ENCODE measurements around the gene KLHL26. TPM values are rescaled to one million over a fixed set of nuclear protein-coding genes. Genes with fewer than 3 reads are reported as not detected.

Gene KLHL26
- total and polyA plus RNA-seq, 4 experiments from 2014 or later, result 4.4 to 14.8 (median 10.6) TPM

DNA sequence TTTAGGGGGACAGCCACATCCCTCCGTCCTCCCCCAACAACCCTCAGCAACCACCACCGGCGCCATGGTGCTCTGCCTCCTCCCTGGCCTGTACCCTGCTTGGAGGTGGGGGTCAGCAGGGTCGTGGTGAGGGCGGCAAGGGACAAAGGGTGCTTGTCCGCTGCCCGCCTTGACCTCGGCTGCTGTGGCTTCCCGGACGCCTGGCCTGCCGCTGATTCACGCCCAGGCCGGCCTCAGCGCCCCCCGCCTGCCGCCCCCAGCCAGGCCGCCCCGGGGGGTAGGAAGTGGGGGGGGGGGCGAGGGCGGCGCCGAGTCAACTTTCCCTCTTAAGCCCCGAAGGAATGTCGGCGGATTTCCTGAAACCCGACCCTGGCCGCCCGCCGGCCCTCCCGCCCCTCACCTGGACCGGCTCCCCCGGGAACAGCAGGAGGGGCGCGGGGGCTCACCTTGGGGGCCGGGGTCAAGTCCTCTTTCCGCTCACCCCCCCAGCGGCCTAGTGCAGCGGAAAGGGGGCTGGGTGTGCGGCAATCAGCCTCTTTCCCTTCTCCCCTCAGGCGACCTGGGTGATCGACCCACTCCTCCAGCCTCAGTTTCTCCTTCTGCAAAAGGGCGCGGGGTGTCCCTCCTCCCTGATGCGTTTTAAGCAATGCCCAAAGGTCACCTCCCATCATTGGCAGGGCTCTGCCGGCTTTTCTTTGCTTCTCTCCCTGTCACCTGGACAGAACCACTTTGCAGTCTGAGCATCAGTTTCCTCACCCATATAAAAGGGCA lies 26.1 kb upstream of the KLHL26 start:
- CTCF ChIA-PET (ENCODE audit: partially characterized antibody), result no interaction called here
- DNase-seq, result no peak
- Mint-ChIP-seq H3K9me3 (peaks cover 0 to 1% (median 0%) of the 10 kb centered on the region in 8 donors), H3K4me3 (peak overlapping the region in 7 of 8 donors; percentile 46 to 87 (median 72)), H3K27me3 (peaks cover 43 to 56% of the 10 kb centered on the region in 2 donors), H3K4me1 (peaks cover 12 to 49% (median 18%) of the 10 kb centered on the region in 4 donors), H3K27ac (peak overlapping the region in 3 of 7 donors; percentile 20 to 60 (median 38)), H3K36me3 (no peaks in the 10 kb centered on the region)
- peaks cover 22% of the 10 kb centered on the region for H3K4me1 ChIP-seq (ENCODE audit: insufficient read depth, low read length)
- intact Hi-C loops (cut with micrococcal nuclease), result loop anchor here (1.0 kb wide), 1 partner anchor 26 kb away; no protein-coding TSS in a partner anchor
- no peak overlapping the region for H3K27ac ChIP-seq (ENCODE audit: low read depth, low read length)
- peaks cover 57% of the 10 kb centered on the region for H3K27me3 ChIP-seq (ENCODE audit: insufficient read depth, low read length)
- no peaks in the 10 kb centered on the region for H3K9me3 ChIP-seq (ENCODE audit: control insufficient read depth in 1 of 2, low read length in 2 of 2)
- POLR2A ChIA-PET (ENCODE audit: partially characterized antibody), result no interaction called here
- no peaks in the 10 kb centered on the region for H3K36me3 ChIP-seq (ENCODE audit: insufficient read depth, low read length)
- no peak overlapping the region for H3K4me3 ChIP-seq (ENCODE audit: low read length in 2 of 2)

DNA sequence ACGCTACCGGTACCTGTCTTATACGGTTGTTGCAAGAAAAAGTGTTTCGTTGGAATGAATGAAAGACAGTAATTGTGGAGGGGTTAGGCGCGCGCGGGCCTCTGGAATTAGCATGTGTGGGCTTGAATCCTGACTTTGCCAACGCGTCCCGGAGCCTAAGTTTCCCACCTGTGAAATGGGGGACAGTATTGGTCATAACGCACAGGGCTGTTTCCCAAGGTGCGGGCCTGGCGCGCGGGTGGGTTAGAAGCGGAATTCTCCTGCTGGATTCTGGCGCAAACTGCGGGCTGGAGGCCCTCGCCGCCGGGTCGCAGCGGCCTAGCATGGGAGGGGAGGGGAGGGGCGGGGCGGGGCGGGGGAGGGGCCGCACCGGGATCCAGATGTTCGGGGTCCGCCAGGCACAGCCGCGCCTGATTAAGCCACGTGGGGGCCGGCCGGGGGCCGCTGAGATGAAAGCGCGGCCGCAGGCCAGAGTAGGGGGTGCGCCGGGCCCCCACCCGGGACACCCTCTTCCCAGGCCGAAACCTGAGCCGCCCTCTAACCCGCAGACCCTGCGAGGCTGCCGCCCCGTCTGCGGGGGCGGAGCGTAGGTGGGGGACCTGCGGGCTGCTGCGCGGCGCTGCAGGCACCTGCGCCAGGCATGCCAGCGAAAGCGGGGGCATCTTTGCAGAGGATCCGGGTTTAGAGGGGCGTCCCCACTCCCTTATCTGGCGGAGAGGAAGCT lies 25.3 kb upstream of the KLHL26 start:
- no peaks in the 10 kb centered on the region for H3K9me3 ChIP-seq (ENCODE audit: control insufficient read depth in 1 of 2, low read length in 2 of 2)
- POLR2A ChIA-PET (ENCODE audit: partially characterized antibody), result interaction anchor here (1.4 kb wide), 1 partner anchor 22 kb away, joined by 6 read pairs; the partner anchor contains the start of gene REX1BD
- intact Hi-C loops (cut with micrococcal nuclease), result loop anchor here (1.0 kb wide), 1 partner anchor 25 kb away; no protein-coding TSS in a partner anchor
- H3K4me3 ChIP-seq (ENCODE audit: low read length in 2 of 2), result peak overlapping the region in 1 of 2 donors; percentile 45
- peaks cover 22% of the 10 kb centered on the region for H3K4me1 ChIP-seq (ENCODE audit: insufficient read depth, low read length)
- Mint-ChIP-seq H3K4me3 (peak overlapping the region; percentile 46 to 89 (median 82)), H3K27me3 (peaks cover 47 to 56% of the 10 kb centered on the region in 2 donors), H3K4me1 (peaks cover 12 to 49% (median 18%) of the 10 kb centered on the region in 4 donors), H3K27ac (peak overlapping the region in 2 of 7 donors; percentile 20 to 38), H3K36me3 (no peaks in the 10 kb centered on the region), H3K9me3 (peaks cover 0 to 1% (median 0%) of the 10 kb centered on the region in 8 donors)
- H3K36me3 ChIP-seq (ENCODE audit: insufficient read depth, low read length), result no peaks in the 10 kb centered on the region
- no peak for DNase-seq
- CTCF ChIA-PET (ENCODE audit: partially characterized antibody), result interaction anchor here (1.0 kb wide), 1 partner anchor 28 kb away, joined by 3 read pairs; no protein-coding TSS in a partner anchor
- peaks cover 56% of the 10 kb centered on the region for H3K27me3 ChIP-seq (ENCODE audit: insufficient read depth, low read length)
- no peak overlapping the region for H3K27ac ChIP-seq (ENCODE audit: low read depth, low read length)

DNA sequence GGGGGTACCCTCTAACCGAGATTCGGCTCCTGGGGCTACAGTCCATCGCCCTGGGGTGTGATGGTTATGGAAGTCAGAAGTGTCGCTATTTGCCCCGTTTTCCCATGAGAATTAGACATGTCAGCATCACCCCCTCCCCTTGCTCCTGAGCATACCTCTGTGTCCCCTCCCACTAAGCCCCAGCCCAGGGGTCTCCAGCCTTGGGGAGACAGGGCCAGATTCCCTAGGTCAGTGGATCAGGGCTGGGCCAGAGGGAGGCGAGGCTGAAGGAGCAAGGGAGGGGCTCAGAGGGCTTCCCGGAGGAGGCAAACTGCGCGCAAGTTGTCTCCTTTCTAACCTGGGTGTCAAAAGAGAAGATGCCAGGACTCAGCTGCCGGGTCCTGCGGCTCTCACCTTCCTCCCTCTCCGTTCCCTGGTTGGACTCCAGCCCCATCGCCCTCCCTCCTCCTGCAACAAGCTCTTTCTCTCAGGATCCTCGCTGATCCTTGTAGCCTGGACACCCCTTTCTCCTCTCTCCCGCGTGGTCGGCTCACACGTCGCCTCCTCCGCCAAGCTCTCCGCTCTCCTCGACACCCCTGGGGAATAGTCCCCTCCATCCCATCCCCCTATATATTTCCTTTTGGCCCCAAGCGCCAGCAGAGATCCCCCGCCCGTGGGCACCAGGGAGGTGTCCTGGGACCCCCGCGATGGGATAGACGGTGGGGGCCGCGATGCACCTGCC lies 24.6 kb upstream of the KLHL26 start:
- Histone ChIP-seq H3K4me1 (ENCODE audit: insufficient read depth, low read length) (peaks cover 22% of the 10 kb centered on the region), H3K4me3 (ENCODE audit: low read length in 2 of 2) (peak overlapping the region; percentile 23 to 45), H3K9me3 (ENCODE audit: control insufficient read depth in 1 of 2, low read length in 2 of 2) (no peaks in the 10 kb centered on the region), H3K27ac (ENCODE audit: low read depth, low read length) (no peak overlapping the region), H3K27me3 (ENCODE audit: insufficient read depth, low read length) (peaks cover 58% of the 10 kb centered on the region), H3K36me3 (ENCODE audit: insufficient read depth, low read length) (no peaks in the 10 kb centered on the region)
- Mint-ChIP-seq H3K4me3 (peak overlapping the region; percentile 78 to 89 (median 82)), H3K27me3 (peaks cover 48 to 59% of the 10 kb centered on the region in 2 donors), H3K27ac (peak overlapping the region in 3 of 7 donors; percentile 13 to 71 (median 65)), H3K9me3 (peaks cover 0 to 1% (median 0%) of the 10 kb centered on the region in 8 donors), H3K36me3 (no peaks in the 10 kb centered on the region), H3K4me1 (peaks cover 10 to 49% (median 18%) of the 10 kb centered on the region in 4 donors)
- intact Hi-C loops (cut with micrococcal nuclease), result no loop called here
- ChIA-PET POLR2A (ENCODE audit: partially characterized antibody) (interaction anchor here (0.8 to 1.4 kb wide), 3 partner anchors 17 to 220 kb away, joined by 3 to 6 read pairs (median 3); partner anchors contain the start of genes REX1BD and UPF1), CTCF (ENCODE audit: partially characterized antibody) (interaction anchor here (1.0 to 1.1 kb wide), 2 partner anchors 23 to 27 kb away, joined by 3 to 4 read pairs; no protein-coding TSS in a partner anchor)
- no peak for DNase-seq

DNA sequence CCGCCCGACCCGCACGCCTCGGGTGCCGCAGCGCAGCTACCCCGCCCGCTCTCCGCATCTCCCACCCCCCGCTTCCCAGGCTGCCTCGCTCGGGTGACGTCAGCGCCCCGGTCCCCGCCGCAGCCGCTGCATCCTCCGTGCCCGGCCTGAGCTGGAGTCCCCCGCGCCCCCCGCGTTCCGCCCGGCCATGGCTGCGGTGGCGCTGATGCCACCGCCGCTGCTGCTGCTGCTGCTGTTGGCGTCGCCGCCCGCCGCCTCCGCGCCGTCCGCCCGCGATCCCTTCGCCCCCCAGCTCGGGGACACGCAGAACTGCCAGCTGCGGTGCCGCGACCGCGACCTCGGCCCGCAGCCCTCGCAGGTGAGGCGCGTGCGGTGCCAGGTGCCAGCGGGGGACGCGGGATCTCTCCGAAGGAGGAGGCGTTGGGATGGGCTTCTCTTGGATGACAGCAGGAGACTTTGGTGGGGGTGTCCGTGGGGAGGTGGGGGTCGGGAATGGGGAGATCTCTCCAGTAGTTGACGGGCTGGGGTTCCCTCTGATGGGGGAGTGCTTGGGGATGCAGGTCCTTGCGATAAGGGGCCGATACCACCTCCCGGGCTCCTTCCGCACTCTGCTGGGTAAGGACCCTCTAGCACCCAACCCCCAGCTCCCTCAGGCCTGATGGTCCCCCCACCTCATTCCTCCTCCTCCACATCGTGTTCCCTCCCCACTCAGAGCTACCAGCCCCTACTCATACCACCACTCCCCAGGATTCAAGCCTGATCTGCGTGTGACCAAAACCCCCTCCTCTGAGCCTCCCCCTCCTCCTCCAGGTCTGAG lies 23.8 kb upstream of the KLHL26 start, which contains the start of gene TMEM59L:
TSS of gene TMEM59L (plus strand) at position 99 of the 817 bp plus-strand sequence. CDS start at position 188, 89 bp downstream.
- Mint-ChIP-seq H3K36me3 (no peaks in the 10 kb centered on the region), H3K9me3 (peaks cover 0 to 1% (median 0%) of the 10 kb centered on the region in 8 donors), H3K4me1 (peaks cover 10 to 44% (median 14%) of the 10 kb centered on the region in 4 donors), H3K27ac (peak within 1 kb of the TSS in 4 of 7 donors; percentile 42 to 71 (median 62)), H3K4me3 (peak within 1 kb of the TSS; percentile 78 to 89 (median 82)), H3K27me3 (peaks cover 50 to 62% of the 10 kb centered on the region in 2 donors)
- intact Hi-C loops (cut with micrococcal nuclease), result no loop called here
- DNase-seq, result peak; percentile 55 to 72 (median 59)
- Histone ChIP-seq H3K4me3 (ENCODE audit: low read length in 2 of 2) (peak within 1 kb of the TSS; percentile 23 to 45), H3K36me3 (ENCODE audit: insufficient read depth, low read length) (no peaks in the 10 kb centered on the region), H3K9me3 (ENCODE audit: control insufficient read depth in 1 of 2, low read length in 2 of 2) (no peaks in the 10 kb centered on the region), H3K4me1 (ENCODE audit: insufficient read depth, low read length) (peaks cover 22% of the 10 kb centered on the region), H3K27ac (ENCODE audit: low read depth, low read length) (no peak within 1 kb of the TSS), H3K27me3 (ENCODE audit: insufficient read depth, low read length) (peaks cover 57% of the 10 kb centered on the region)
- ChIA-PET POLR2A (ENCODE audit: partially characterized antibody) (interaction anchor here (0.5 to 1.4 kb wide), 6 partner anchors 8 to 219 kb away, joined by 3 to 6 read pairs (median 3); partner anchors contain the start of genes REX1BD, UBA52 and UPF1), CTCF (ENCODE audit: partially characterized antibody) (interaction anchor here (1.0 to 1.1 kb wide), 2 partner anchors 23 to 26 kb away, joined by 3 to 4 read pairs; no protein-coding TSS in a partner anchor)

DNA sequence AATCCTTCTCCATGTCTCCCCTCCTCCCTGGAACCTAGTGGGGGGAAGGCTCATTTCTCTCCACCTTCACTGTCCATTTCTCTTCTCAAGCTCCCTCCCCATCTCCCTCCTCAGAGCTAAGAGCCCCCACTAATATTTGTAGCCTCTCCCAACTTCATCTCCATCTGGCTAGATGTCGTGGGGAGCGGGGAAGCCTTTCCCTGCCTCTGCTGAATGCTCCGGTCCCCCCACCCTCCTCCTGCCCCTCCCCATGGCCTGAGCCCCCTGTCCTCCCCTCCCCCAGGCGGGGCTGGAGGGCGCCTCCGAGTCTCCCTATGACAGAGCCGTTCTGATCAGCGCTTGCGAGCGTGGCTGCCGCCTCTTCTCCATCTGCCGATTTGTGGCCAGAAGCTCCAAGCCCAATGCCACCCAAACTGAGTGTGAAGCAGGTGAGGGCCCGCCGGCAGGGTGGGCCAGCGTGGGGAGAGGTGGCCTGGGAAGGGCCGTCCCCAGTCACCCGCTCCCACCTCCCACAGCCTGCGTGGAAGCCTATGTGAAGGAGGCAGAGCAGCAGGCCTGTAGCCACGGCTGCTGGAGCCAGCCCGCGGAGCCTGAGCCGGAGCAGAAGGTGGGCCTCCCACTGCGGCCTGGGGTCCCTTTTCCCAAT lies 23.1 kb upstream of the KLHL26 start:
- Mint-ChIP-seq H3K27ac (peak overlapping the region in 1 of 7 donors; percentile 58), H3K4me3 (peak overlapping the region in 6 of 8 donors; percentile 58 to 86 (median 75)), H3K9me3 (peaks cover 0 to 1% (median 0%) of the 10 kb centered on the region in 8 donors), H3K36me3 (no peaks in the 10 kb centered on the region), H3K27me3 (peaks cover 44 to 57% of the 10 kb centered on the region in 2 donors), H3K4me1 (peaks cover 9 to 40% (median 11%) of the 10 kb centered on the region in 4 donors)
- H3K27me3 ChIP-seq (ENCODE audit: insufficient read depth, low read length), result peaks cover 49% of the 10 kb centered on the region
- DNase-seq, result no peak
- intact Hi-C loops (cut with micrococcal nuclease), result no loop called here
- H3K27ac ChIP-seq (ENCODE audit: low read depth, low read length), result no peak overlapping the region
- ChIA-PET CTCF (ENCODE audit: partially characterized antibody) (no interaction called here), POLR2A (ENCODE audit: partially characterized antibody) (interaction anchor here (0.5 to 1.4 kb wide), 4 partner anchors 9 to 218 kb away, joined by 3 read pairs; partner anchors contain the start of genes UBA52 and UPF1)
- H3K36me3 ChIP-seq (ENCODE audit: insufficient read depth, low read length), result no peaks in the 10 kb centered on the region
- no peak overlapping the region for H3K4me3 ChIP-seq (ENCODE audit: low read length in 2 of 2)
- H3K4me1 ChIP-seq (ENCODE audit: insufficient read depth, low read length), result peaks cover 22% of the 10 kb centered on the region
- no peaks in the 10 kb centered on the region for H3K9me3 ChIP-seq (ENCODE audit: control insufficient read depth in 1 of 2, low read length in 2 of 2)

Measured in CD4-positive, alpha-beta memory T cell (primary cell).